SW480 (cell line): ENCODE measurements around the gene MALRD1.
A peak's percentile ranks its signal among the peaks of the same experiment; 100 is the strongest.

Experiments
- DNase-seq: peaks from one replicate; pipeline ENCODE4 v3.0.0-alpha.2; 2016; ENCODE audit warnings: low spot score

Gene MALRD1

DNA sequence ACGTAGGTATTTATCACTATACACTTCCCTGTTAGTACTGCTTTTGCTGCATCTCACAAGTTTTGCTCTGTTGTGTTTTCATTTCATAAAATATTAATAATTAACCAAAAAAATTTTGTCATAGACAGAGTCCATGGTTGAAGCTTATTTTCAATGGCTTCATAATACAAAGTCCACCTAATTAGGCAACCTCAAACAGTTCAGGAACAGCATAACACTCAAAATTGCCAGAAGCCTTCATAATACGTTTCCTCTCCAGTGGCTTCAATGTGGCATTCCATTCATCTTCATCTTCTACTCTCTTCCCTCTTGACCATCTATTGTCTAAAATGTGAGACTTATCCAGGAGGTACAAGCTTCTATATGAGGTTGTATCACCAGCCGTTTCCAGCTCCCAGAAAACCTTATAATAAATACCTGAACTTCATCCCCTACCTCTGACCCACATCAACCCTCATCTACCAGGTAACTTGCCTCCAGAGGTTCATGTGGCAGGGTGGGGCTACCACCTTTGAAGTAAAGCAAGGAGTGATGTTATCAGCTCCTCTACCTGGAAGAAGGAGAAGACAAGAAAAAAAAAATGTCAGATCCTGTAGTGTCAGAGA, 337.3 kb downstream of the MALRD1 start:
- DNase-seq = peak; percentile 0

- DNase-seq = no peak
These were observed 360.3 kb downstream of the MALRD1 start for GRCh38 chr10:19408924-19409323.

GRCh38 chr10:19411119-19411518, 362.5 kb downstream of the MALRD1 start:
- no peak for DNase-seq

- DNase-seq = peak; percentile 22
These were observed 363.9 kb downstream of the MALRD1 start for GRCh38 chr10:19412531-19412930.

DNA sequence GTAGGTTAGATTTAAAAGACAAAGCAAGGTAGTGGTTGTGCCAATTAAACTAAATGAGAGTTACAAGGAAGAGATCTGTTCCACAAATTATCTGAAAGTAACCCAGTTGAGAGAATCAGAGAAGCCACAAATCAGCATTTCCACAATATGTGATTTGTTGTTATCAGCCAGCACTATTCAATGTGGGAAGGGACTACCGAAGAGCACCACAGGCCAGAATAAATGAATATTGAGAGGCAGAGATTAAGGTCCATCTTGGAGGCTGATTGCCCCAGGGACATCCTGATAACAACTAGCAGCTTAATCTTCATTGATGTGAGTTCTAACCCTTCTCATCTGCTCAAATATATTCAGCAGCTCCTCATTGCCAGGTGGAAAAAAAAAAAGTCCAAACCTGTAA, 367.6 kb downstream of the MALRD1 start:
- no peak for DNase-seq

DNA sequence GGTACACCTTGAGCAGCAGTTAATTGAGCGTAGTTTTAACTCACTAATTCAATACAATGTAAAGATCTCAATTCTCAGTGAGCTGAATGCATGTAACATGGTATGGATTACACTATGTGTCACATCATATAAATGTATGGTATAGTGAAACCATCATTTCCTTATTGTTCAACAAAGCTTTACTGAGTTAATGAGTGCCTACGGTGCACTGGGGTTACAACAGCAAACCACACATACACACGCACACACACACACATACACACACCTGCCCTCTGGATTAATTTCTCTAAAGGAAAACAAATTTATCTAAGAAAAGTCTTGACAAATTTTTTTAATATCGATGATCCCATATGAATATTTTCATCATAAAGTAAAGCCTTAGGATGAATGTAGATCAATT, 369.1 kb downstream of the MALRD1 start:
- DNase-seq = no peak

- no peak for DNase-seq
These were observed 373.1 kb downstream of the MALRD1 start for GRCh38 chr10:19421674-19422073.

GRCh38 chr10:19426034-19426433, 377.4 kb downstream of the MALRD1 start:
- DNase-seq = no peak

DNA sequence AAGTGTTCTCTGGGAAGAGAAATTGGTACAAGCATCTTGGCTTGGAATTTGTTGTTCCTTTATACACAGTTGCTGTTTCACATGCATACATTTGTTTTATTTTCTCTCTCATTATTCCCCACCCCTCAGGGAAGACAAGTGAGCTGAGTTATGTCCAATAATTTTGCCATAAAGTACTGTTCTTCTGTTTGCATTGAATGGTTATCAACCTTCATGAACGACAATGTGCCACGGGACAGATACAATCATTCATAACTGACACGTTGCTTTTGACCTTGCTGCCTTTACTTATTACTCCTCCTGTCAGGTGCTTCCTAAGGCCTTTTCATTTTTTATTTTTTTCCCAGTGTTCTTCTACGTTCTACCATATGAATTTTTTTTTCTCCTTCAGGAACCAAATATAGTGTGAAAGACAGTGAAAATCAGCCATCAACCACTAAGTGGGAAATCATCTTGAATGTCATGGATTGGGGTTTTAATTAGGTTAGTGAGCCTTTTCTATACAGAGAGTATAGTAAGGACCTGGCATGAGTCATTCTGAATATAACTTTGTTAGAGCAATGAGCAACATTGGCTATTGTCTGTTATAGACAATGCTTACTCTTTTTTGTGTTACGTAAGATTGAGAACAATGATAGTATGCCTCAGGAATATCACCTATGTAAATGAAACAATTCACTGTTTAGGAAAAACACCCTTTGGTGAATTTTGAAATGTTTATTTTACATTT, 383.2 kb downstream of the MALRD1 start:
- no peak for DNase-seq

DNA sequence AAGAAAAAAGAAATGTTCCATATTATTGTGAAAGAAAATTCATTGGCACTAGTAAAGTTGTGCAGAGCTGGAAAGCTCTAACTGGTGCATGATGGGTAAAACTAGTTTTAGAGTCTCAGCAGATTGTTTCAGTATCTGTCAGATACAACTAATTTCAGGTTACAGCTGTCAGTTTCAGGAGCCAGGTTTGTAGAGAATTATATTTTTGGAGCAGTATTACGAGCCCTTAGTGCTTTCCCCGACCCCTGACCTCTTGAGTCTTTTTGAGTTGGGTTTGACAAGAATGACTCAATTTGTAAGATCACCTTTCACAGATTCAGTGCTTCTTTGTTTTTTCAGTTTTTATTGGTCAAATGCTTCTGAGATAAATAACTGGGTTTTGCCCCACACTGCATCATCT, 401.3 kb downstream of the MALRD1 start:
- no peak for DNase-seq

DNA sequence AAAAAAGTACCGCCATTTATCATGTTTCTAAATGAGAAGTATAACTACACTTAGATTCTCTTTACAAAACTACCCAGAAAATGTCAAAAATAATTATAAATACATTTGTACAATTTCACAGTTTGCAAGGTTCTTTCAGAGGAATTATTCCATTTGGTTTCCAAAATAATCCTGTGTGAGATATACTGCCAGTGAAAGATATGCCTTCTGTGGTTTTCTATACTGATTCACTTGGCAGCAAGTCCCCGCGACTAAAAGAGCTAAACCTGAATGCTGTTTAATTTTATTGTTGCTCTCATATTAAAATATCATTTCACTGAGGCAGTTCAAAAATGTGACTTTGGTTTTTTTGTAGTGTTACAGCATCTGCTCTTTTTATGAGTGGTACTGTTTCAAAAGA, 402.8 kb downstream of the MALRD1 start:
- no peak for DNase-seq

DNA sequence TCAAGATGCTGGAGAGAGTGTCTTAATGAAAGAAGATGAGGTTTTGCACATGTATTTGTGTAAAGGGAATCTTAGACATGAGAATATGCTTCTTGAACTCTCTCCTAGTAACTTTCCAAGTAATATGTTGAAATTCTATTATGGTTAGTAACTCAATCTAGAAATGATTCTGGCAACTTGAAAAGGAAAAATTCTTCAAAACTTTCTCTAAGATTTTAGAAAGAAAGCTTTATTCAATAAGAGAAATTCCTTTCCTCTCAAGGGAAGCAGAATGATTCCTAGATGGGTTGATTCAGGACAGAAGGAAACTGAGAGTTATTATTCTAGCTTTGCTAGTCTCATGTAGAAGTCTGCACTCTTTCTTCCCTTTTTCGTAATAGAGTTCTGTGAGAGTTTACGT, 403.3 kb downstream of the MALRD1 start:
- no peak for DNase-seq

DNA sequence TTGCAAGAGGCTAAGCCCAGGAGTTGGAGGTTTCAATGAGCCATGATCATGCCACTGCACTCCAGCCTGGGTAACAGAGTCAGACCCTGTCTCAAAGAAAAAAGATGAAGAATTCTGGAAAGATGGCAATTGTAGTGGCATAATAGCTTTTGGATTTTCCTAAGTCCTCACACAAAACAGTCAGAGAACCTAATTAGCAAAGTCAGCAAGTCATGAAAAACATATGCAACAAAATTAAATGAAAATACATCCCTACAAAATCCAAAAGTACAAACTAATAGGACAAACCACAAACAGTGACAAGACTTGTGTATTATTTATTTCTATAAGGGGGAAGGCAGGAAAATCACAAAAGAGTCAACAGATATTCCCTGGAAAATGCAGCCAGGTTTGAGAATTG, 405.4 kb downstream of the MALRD1 start:
- DNase-seq = no peak

- DNase-seq = no peak
These were observed 413.0 kb downstream of the MALRD1 start for GRCh38 chr10:19461588-19461987.

GRCh38 chr10:19466709-19467108, 418.1 kb downstream of the MALRD1 start:
- DNase-seq = no peak

- no peak for DNase-seq
These were observed 419.8 kb downstream of the MALRD1 start for GRCh38 chr10:19468413-19468812.

DNA sequence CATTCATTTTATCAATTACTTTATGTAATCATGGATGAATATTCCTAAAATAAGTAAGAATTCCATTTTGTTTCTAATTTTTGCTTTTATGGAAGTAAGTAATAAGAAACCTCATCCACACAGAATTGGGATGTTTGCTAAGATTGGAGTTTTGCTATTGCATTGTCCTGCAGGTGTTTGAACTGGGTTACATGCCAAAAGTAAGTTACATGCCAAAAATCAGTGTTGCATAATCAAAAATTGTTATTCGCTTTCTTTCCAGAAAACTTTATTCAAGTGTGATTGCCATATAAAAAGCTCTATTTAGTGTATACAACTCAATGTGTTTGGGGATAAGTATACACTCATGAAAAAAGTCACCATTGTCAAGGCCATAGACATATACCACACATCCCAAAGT, 420.9 kb downstream of the MALRD1 start:
- DNase-seq = no peak

- DNase-seq = no peak
These were observed 431.3 kb downstream of the MALRD1 start for GRCh38 chr10:19479854-19480253.

DNA sequence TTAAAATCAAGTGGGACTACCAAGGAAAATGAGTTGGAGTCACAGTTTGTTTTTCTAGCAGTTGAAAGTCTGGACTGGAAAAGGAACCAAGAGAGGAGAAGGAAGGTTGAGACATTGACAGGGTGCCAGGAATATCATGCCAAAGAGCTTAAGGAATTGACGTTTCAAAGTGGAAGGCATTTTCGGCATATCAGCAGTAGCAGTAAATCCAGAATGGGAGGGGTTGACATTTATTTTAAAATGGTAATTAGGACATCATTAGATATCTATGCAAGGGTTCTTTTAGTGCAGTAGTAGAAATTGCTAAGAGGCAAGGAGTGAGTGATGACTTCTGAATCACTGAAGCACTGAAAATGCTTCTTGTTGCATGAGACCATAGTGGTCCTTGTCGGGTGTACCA, 431.8 kb downstream of the MALRD1 start:
- DNase-seq = no peak

- DNase-seq = no peak
These were observed 434.8 kb downstream of the MALRD1 start for GRCh38 chr10:19483421-19483820.

- DNase-seq = no peak
These were observed 440.1 kb downstream of the MALRD1 start for GRCh38 chr10:19488592-19489280.

GRCh38 chr10:19491166-19491565, 442.6 kb downstream of the MALRD1 start:
- no peak for DNase-seq

GRCh38 chr10:19493917-19494316, 445.3 kb downstream of the MALRD1 start:
- no peak for DNase-seq
